A549 treated with CpdA at 1 μM for 4 hours (cell line): ENCODE measurements around the gene CBY2. TPM values are rescaled to one million over a fixed set of nuclear protein-coding genes. Genes with fewer than 3 reads are reported as not detected.

Experiments
- total RNA-seq: library from RNA; stranded (reverse); fragments of 200-300 nt; extraction: Qiagen RNA extraction; gene quantifications from 5 replicates; pipeline ENCODE4 v1.2.3, GENCODE V29; 2022; ENCODE audit warnings: low read depth

Gene CBY2, protein sequence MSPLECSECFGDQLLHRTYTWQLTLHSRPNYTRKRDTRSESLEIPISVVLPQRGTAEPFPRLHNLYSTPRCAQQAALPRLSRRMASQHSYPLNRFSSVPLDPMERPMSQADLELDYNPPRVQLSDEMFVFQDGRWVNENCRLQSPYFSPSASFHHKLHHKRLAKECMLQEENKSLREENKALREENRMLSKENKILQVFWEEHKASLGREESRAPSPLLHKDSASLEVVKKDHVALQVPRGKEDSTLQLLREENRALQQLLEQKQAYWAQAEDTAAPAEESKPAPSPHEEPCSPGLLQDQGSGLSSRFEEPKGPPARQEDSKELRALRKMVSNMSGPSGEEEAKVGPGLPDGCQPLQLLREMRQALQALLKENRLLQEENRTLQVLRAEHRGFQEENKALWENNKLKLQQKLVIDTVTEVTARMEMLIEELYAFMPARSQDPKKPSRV
- 0.03 TPM in 1 of 5 replicates, not detected in the others for total RNA-seq

GRCh38 chr13:45702088-45702487 is at the start of gene CBY2:
TSS of gene CBY2 (plus strand) at chr13:45702320. CDS start at chr13:45702391, 71 bp downstream.

Other genes with a start within 250 kb of the CBY2 start
- 11.1 to 15.4 TPM (median 14.1 TPM) in 5 replicates for gene COG3, start 237.4 kb upstream of the CBY2 start, total RNA-seq
- gene ERICH6B, start 86.6 kb upstream of the CBY2 start, total RNA-seq, result not detected in 5 replicates
- gene SIAH3, start 149.4 kb downstream of the CBY2 start, total RNA-seq, result not detected in 5 replicates